OCI-LY7 (cell line): Measurements from ENCODE around the gene SLC9A9. TPM values are rescaled to one million over a fixed set of nuclear protein-coding genes. Genes with fewer than 3 reads are reported as not detected.

Experiments used
- BruUV-seq: library from RNA; stranded (reverse); fragments of 400-500 nt; replicated peaks from 2 replicates; lab custom pipeline; 2021; lab: Mats Ljungman, UMichigan
- CTCF ChIA-PET: fragments of 300-600 bp; sonication (Branson Sonifier 250); formaldehyde crosslinking; loops from one replicate; lab custom pipeline; 2022; ENCODE audit warnings: antibody characterized with exemption; ENCODE audit not compliant: unreplicated experiment; lab: Charles Lee
- POLR2A ChIA-PET: fragments of 300-600 bp; sonication (Branson Sonifier 250); formaldehyde crosslinking; loops from one replicate; lab custom pipeline; 2022; ENCODE audit warnings: antibody characterized with exemption; lab: Charles Lee
- DNase-seq: peaks from one replicate; pipeline ENCODE4 v3.0.0-alpha.2; 2015; ENCODE audit warnings: low spot score
- H2AFZ ChIP-seq: fragments of 200-600 bp; sonication (generic), shearing (Covaris generic); 2 replicates; pipeline ENCODE4 v1.6.1; 2014; ENCODE audit warnings: mild to moderate bottlenecking, antibody characterized with exemption, low read length, moderate library complexity
- H3K27ac ChIP-seq: fragments of 200-600 bp; sonication (generic); 2 replicates; pipeline ENCODE4 v1.5.1; 2014; ENCODE audit warnings: mixed run types, low read depth, mild to moderate bottlenecking, moderate library complexity, low read length, inconsistent platforms; ENCODE audit not compliant: poor library complexity, severe bottlenecking
- H3K36me3 ChIP-seq: fragments of 200-600 bp; sonication (generic); 2 replicates; pipeline ENCODE4 v1.6.1; 2014; ENCODE audit warnings: mild to moderate bottlenecking, antibody characterized with exemption, low read length, moderate library complexity, mixed read lengths; ENCODE audit not compliant: insufficient read depth
- H3K4me1 ChIP-seq: fragments of 200-600 bp; sonication (generic); 2 replicates; pipeline ENCODE4 v1.5.1; 2014; ENCODE audit warnings: mild to moderate bottlenecking, low read length; ENCODE audit not compliant: insufficient read depth, poor library complexity, severe bottlenecking
- H3K4me2 ChIP-seq: fragments of 200-600 bp; sonication (generic); 2 replicates; pipeline ENCODE4 v1.6.1; 2014; ENCODE audit warnings: mild to moderate bottlenecking, low read length
- H3K4me3 ChIP-seq: fragments of 200-600 bp; sonication (generic); 2 replicates; pipeline ENCODE4 v1.5.1; 2014; ENCODE audit warnings: mild to moderate bottlenecking, low read depth, low read length; ENCODE audit not compliant: poor library complexity, severe bottlenecking
- H3K79me2 ChIP-seq: fragments of 200-600 bp; sonication (generic); 2 replicates; pipeline ENCODE4 v1.6.1; 2016; ENCODE audit warnings: low read depth, mild to moderate bottlenecking, low read length, moderate library complexity, mixed read lengths; ENCODE audit not compliant: insufficient read depth
- H3K9me2 ChIP-seq: fragments of 200-600 bp; sonication (generic); 2 replicates; pipeline ENCODE4 v1.6.1; 2016; ENCODE audit warnings: mild to moderate bottlenecking, low read length, mixed read lengths; ENCODE audit not compliant: insufficient read depth
- H3K9me3 ChIP-seq: fragments of 200-600 bp; sonication (generic); 2 replicates; pipeline ENCODE4 v1.6.1; 2014; ENCODE audit warnings: mild to moderate bottlenecking, mixed run types, low read length, mixed read lengths
- H4K20me1 ChIP-seq: fragments of 200-600 bp; sonication (generic); 2 replicates; pipeline ENCODE4 v1.6.1; 2014; ENCODE audit warnings: mild to moderate bottlenecking, antibody characterized with exemption, low read length, moderate library complexity, mixed read lengths; ENCODE audit not compliant: insufficient read depth
- CTCF ChIP-seq: fragments of 200-600 bp; sonication (generic); conservative IDR thresholded peaks from 2 replicates; pipeline ENCODE4 v1.5.1; 2014; ENCODE audit warnings: mild to moderate bottlenecking, antibody characterized with exemption, low read length, moderate library complexity, mixed read lengths
- EZH2phosphoT487 ChIP-seq: fragments of 200-600 bp; sonication (generic); IDR thresholded peaks from 2 replicates; pipeline ENCODE4 v1.6.1; 2018; ENCODE audit warnings: low read depth, borderline replicate concordance, mild to moderate bottlenecking, mixed run types, antibody characterized with exemption, low read length, moderate library complexity, mixed read lengths
- intact Hi-C: fragments of 100-400 bp; cut with micrococcal nuclease; formaldehyde crosslinking; loops from one replicate; pipeline ENCODE4 v1.10.0; 2022; ENCODE audit not compliant: unreplicated experiment
- total RNA-seq, 2 experiments: library from RNA; depleted of rRNA in 1 of 2; stranded (reverse); fragments of >200 nt in 1 of 2; shearing (Covaris generic) in 1 of 2; gene quantifications; 2 replicates each; pipeline ENCODE4 v1.2.3, GENCODE V29; 2014 to 2022

SLC9A9 gene
- total RNA-seq, 2 experiments from 2014 or later, result 9.3 to 14.8 TPM

DNA sequence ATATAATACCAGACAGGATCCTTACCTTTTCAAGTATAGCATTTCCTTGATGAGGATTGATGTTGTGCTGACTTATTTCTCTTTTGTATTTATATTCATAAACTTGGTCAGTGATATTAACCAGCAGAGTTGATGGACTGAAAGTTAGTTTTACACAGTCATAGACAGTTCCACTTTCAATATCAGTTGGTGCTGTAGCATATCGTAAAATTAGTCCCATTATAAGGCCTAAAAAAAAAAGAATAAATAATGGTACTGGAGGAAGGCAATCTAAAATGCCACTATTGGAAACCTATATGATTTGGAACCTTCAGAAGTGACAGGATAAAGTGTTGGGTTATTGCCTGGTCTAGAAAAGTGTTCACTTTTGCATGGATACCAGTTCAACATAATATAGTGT, 16.3 kb downstream of the SLC9A9 start:
- no peak for DNase-seq
- no peak overlapping the region for H2AFZ ChIP-seq
- H3K79me2 ChIP-seq, result no peaks in the 10 kb centered on the region
- POLR2A ChIA-PET, result no interaction called here
- CTCF ChIA-PET, result no interaction called here
- H3K4me1 ChIP-seq, result no peaks in the 10 kb centered on the region
- H3K9me2 ChIP-seq, result no peaks in the 10 kb centered on the region
- no peaks in the 10 kb centered on the region; the same call in 1 of the 2 replicates for H4K20me1 ChIP-seq
- H3K9me3 ChIP-seq, result no peaks in the 10 kb centered on the region
- H3K4me2 ChIP-seq, result no peak overlapping the region
- no peak overlapping the region for H3K27ac ChIP-seq
- intact Hi-C loops, result no loop called here
- BruUV-seq, result no TSS peak
- H3K36me3 ChIP-seq, result no peaks in the 10 kb centered on the region
- TF ChIP-seq EZH2phosphoT487 (no peak), CTCF (no peak)
- H3K4me3 ChIP-seq, result no peak overlapping the region

DNA sequence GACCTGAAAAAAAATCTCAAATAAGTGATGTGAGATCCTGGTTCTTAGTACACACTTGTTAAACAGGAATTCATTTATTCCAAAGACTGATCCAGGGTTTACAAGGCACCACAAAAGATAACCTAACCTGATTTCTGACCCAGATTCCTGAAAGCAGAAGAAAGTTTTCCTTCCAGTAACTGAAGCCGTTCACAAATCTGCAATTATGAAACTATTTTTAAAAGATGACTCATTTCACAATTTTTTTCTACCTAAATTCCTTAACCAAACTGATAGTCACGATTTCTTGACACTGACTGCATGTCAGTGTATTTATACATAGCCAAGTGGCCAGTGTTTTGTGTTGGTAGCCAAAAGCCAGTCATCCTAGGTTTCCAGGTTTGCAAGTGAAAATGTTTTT, 17.1 kb downstream of the SLC9A9 start:
- Histone ChIP-seq H3K27ac (no peak overlapping the region), H3K4me2 (no peak overlapping the region), H4K20me1 (no peaks in the 10 kb centered on the region; the same call in 1 of the 2 replicates), H3K4me1 (no peaks in the 10 kb centered on the region), H3K79me2 (no peaks in the 10 kb centered on the region), H2AFZ (no peak overlapping the region), H3K4me3 (no peak overlapping the region), H3K9me3 (no peaks in the 10 kb centered on the region), H3K36me3 (no peaks in the 10 kb centered on the region), H3K9me2 (no peaks in the 10 kb centered on the region)
- no peak for DNase-seq
- CTCF ChIA-PET, result no interaction called here
- no peak for TF ChIP-seq EZH2phosphoT487
- no peak for TF ChIP-seq CTCF
- POLR2A ChIA-PET, result no interaction called here
- intact Hi-C loops, result no loop called here
- BruUV-seq, result no TSS peak

GRCh38 chr3:143830786-143831185, 17.5 kb downstream of the SLC9A9 start:
- Histone ChIP-seq H3K4me2 (no peak overlapping the region), H3K4me1 (no peaks in the 10 kb centered on the region), H3K79me2 (no peaks in the 10 kb centered on the region), H3K4me3 (no peak overlapping the region), H3K9me2 (no peaks in the 10 kb centered on the region), H3K36me3 (no peaks in the 10 kb centered on the region), H3K27ac (no peak overlapping the region), H4K20me1 (no peaks in the 10 kb centered on the region), H3K9me3 (no peaks in the 10 kb centered on the region), H2AFZ (no peak overlapping the region)
- TF ChIP-seq CTCF, result no peak
- no peak for TF ChIP-seq EZH2phosphoT487
- ChIA-PET CTCF (no interaction called here), POLR2A (no interaction called here)
- intact Hi-C loops, result no loop called here
- DNase-seq, result no peak
- BruUV-seq, result no TSS peak
